MCF 10A (cell line): ENCODE results near the gene BET1L. TPM values are rescaled to one million over a fixed set of nuclear protein-coding genes. Genes with fewer than 3 reads are reported as not detected.
"Not testable (repeated sequence)": the region's sequence is repeated elsewhere in the genome, so short reads cannot be mapped to it uniquely, and the experiment has no call there.

Experiments used
- BruUV-seq: library from RNA; stranded (reverse); fragments of 400-500 nt; replicated peaks from 2 replicates; lab custom pipeline; 2021; lab: Mats Ljungman, UMichigan
- CTCF ChIA-PET: fragments of 300-600 bp; sonication (Branson Sonifier 250); formaldehyde crosslinking; extraction: SDS; loops from one replicate; lab custom pipeline; 2021; ENCODE audit warnings: antibody characterized with exemption, inconsistent platforms; lab: Yijun Ruan, JAX
- POLR2A ChIA-PET: fragments of 300-600, 350-650 bp; sonication (Branson Sonifier 250); formaldehyde crosslinking; extraction: SDS; loops from one replicate; lab custom pipeline; 2020; ENCODE audit warnings: antibody characterized with exemption, inconsistent platforms; lab: Yijun Ruan, JAX
- DNase-seq: peaks from one replicate; pipeline ENCODE4 v3.0.0-alpha.2; 2018; ENCODE audit not compliant: unreplicated experiment
- H3K27ac Mint-ChIP-seq: one replicate; pipeline ENCODE4 v1.8.0; 2022; ENCODE audit warnings: mild to moderate bottlenecking, low read depth, mixed read lengths; ENCODE audit not compliant: unreplicated experiment
- H3K27me3 Mint-ChIP-seq: one replicate; pipeline ENCODE4 v1.8.0; 2022; ENCODE audit warnings: mixed read lengths; ENCODE audit not compliant: insufficient read depth, unreplicated experiment
- H3K36me3 Mint-ChIP-seq: one replicate; pipeline ENCODE4 v1.8.0; 2022; ENCODE audit warnings: mild to moderate bottlenecking, moderate library complexity, mixed read lengths; ENCODE audit not compliant: insufficient read depth, unreplicated experiment
- H3K4me1 Mint-ChIP-seq: one replicate; pipeline ENCODE4 v1.8.0; 2022; ENCODE audit warnings: mixed read lengths; ENCODE audit not compliant: insufficient read depth, unreplicated experiment
- H3K4me3 Mint-ChIP-seq: one replicate; pipeline ENCODE4 v1.8.0; 2022; ENCODE audit warnings: mild to moderate bottlenecking, moderate library complexity, mixed read lengths; ENCODE audit not compliant: unreplicated experiment
- H3K9me3 Mint-ChIP-seq: one replicate; pipeline ENCODE4 v1.8.0; 2022; ENCODE audit warnings: mixed read lengths; ENCODE audit not compliant: unreplicated experiment
- CTCF ChIP-seq: fragments of 200-600 bp; IDR thresholded peaks from one replicate; pipeline ENCODE4 v1.8.0; 2022; ENCODE audit warnings: antibody characterized with exemption, mild to moderate bottlenecking; ENCODE audit not compliant: unreplicated experiment
- intact Hi-C: fragments of 100-400 bp; cut with micrococcal nuclease; formaldehyde crosslinking; loops from 2 replicates; pipeline ENCODE4 v1.14.1; 2022
- total RNA-seq: library from RNA; stranded (reverse); gene quantifications from 2 replicates; pipeline ENCODE4 v1.2.3, GENCODE V29; 2022

Gene BET1L
- total RNA-seq, 1 experiment from 2014 or later: 65.3 TPM

GRCh38 chr11:191490-192478 is 15.4 kb downstream of the BET1L start:
- peak; percentile 24 for TF ChIP-seq CTCF
- H3K4me1 Mint-ChIP-seq, CTCF ChIA-PET, POLR2A ChIA-PET, H3K27me3 Mint-ChIP-seq, BruUV-seq, H3K9me3 Mint-ChIP-seq, H3K4me3 Mint-ChIP-seq, DNase-seq, H3K27ac Mint-ChIP-seq, intact Hi-C loops, H3K36me3 Mint-ChIP-seq: not testable (repeated sequence)

- H3K9me3 Mint-ChIP-seq, H3K36me3 Mint-ChIP-seq, H3K27ac Mint-ChIP-seq, DNase-seq, H3K27me3 Mint-ChIP-seq, CTCF ChIA-PET, POLR2A ChIA-PET, intact Hi-C loops, BruUV-seq, H3K4me1 Mint-ChIP-seq, H3K4me3 Mint-ChIP-seq: not testable (repeated sequence)
Observed at GRCh38 chr11:190546-190945, 16.7 kb downstream of the BET1L start.

GRCh38 chr11:189843-190311 is 17.3 kb downstream of the BET1L start:
- POLR2A ChIA-PET, H3K36me3 Mint-ChIP-seq, H3K27ac Mint-ChIP-seq, H3K9me3 Mint-ChIP-seq, H3K27me3 Mint-ChIP-seq, intact Hi-C loops, CTCF ChIA-PET, BruUV-seq, H3K4me3 Mint-ChIP-seq, H3K4me1 Mint-ChIP-seq, DNase-seq: not testable (repeated sequence)
- peak; percentile 18 for TF ChIP-seq CTCF

- H3K36me3 Mint-ChIP-seq, H3K4me1 Mint-ChIP-seq, CTCF ChIA-PET, H3K27me3 Mint-ChIP-seq, BruUV-seq, H3K27ac Mint-ChIP-seq, intact Hi-C loops, H3K9me3 Mint-ChIP-seq, DNase-seq, POLR2A ChIA-PET, H3K4me3 Mint-ChIP-seq: not testable (repeated sequence)
Observed at GRCh38 chr11:189200-189783, 17.9 kb downstream of the BET1L start.

GRCh38 chr11:180242-180641 is 27.0 kb downstream of the BET1L start:
- not testable (repeated sequence) for BruUV-seq

More at GRCh38 chr11:180242-180641, 27.0 kb downstream of the BET1L start:
- DNase-seq, H3K27ac Mint-ChIP-seq, H3K9me3 Mint-ChIP-seq, H3K4me3 Mint-ChIP-seq, intact Hi-C loops, POLR2A ChIA-PET, H3K4me1 Mint-ChIP-seq, H3K36me3 Mint-ChIP-seq, CTCF ChIA-PET: not testable (repeated sequence)
- peaks cover 11% of the 10 kb centered on the region for H3K27me3 Mint-ChIP-seq
- TF ChIP-seq CTCF: peak; percentile 20
